ENCODE measurements around the gene DENND4C. TPM values are rescaled to one million over a fixed set of nuclear protein-coding genes. Genes with fewer than 3 reads are reported as not detected.
"Not testable (repeated sequence)": the region's sequence is repeated elsewhere in the genome, so short reads cannot be mapped to it uniquely, and the experiment has no call there.

Gene DENND4C
- total RNA-seq, 1 experiment from 2014 or later: 26.6 TPM

GRCh38 chr9:19387317-19387716, 156.8 kb downstream of the DENND4C start:
- DNase-seq: no peak
- no peak overlapping the region for H3K18ac ChIP-seq (ENCODE audit: insufficient read length, low read depth, low read length)
- no peak overlapping the region for H3T11ph ChIP-seq (ENCODE audit: low read length)
- no peak overlapping the region for H3K4me2 ChIP-seq (ENCODE audit: insufficient read depth, insufficient read length, low read length)
- no peaks in the 10 kb centered on the region for H3K27me3 ChIP-seq (ENCODE audit: insufficient read depth, low read length)
- no peak overlapping the region for H3K56ac ChIP-seq (ENCODE audit: insufficient read length, low read depth, low read length)
- no peaks in the 10 kb centered on the region for H4K20me1 ChIP-seq (ENCODE audit: control insufficient read depth, insufficient read depth, insufficient read length)
- no peaks in the 10 kb centered on the region for H3K23me2 ChIP-seq (ENCODE audit: insufficient read length, low read depth, low read length, poor library complexity, severe bottlenecking)
- H4K8ac ChIP-seq (replicated peaks; ENCODE audit: insufficient read length, low read depth, low read length): no peak overlapping the region
- no peaks in the 10 kb centered on the region for H3K9me3 ChIP-seq (ENCODE audit: control insufficient read depth, low read depth, low read length)
- no peak overlapping the region for H2BK5ac ChIP-seq (ENCODE audit: insufficient read length, low read length)
- no peak overlapping the region for H3K4ac ChIP-seq (ENCODE audit: low read depth, low read length)
- H2BK20ac ChIP-seq (ENCODE audit: low read depth, low read length, poor library complexity, severe bottlenecking): no peak overlapping the region
- H4K5ac ChIP-seq (ENCODE audit: insufficient read length, low read depth, low read length): no peak overlapping the region
- Mint-ChIP-seq H3K27ac (no peak overlapping the region), H3K9me3 (no peaks in the 10 kb centered on the region; a peak in 1 of 5 replicates), H3K4me1 (no peaks in the 10 kb centered on the region), H3K36me3 (ENCODE audit: insufficient read depth in 1 of 3, low read depth in 3 of 3) (no peaks in the 10 kb centered on the region), H3K27me3 (ENCODE audit: low read depth) (no peaks in the 10 kb centered on the region), H3K4me3 (no peak overlapping the region)
- no peak overlapping the region for H2AFZ ChIP-seq (ENCODE audit: low read length)
- no peak overlapping the region for H4K91ac ChIP-seq (ENCODE audit: insufficient read length, low read depth, low read length)
- no peak overlapping the region for H3K23ac ChIP-seq (ENCODE audit: insufficient read length, low read depth, low read length)
- TF ChIP-seq, protein P1, sequence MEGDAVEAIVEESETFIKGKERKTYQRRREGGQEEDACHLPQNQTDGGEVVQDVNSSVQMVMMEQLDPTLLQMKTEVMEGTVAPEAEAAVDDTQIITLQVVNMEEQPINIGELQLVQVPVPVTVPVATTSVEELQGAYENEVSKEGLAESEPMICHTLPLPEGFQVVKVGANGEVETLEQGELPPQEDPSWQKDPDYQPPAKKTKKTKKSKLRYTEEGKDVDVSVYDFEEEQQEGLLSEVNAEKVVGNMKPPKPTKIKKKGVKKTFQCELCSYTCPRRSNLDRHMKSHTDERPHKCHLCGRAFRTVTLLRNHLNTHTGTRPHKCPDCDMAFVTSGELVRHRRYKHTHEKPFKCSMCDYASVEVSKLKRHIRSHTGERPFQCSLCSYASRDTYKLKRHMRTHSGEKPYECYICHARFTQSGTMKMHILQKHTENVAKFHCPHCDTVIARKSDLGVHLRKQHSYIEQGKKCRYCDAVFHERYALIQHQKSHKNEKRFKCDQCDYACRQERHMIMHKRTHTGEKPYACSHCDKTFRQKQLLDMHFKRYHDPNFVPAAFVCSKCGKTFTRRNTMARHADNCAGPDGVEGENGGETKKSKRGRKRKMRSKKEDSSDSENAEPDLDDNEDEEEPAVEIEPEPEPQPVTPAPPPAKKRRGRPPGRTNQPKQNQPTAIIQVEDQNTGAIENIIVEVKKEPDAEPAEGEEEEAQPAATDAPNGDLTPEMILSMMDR (conservative IDR thresholded peaks at IDR 0.05): no peak
- H2AK5ac ChIP-seq (ENCODE audit: insufficient read length, low read length): no peak overlapping the region
- H3K4me1 ChIP-seq (ENCODE audit: insufficient read depth, low read length): no peaks in the 10 kb centered on the region
- H3K27ac ChIP-seq (ENCODE audit: insufficient read length, low read depth, low read length): no peak overlapping the region
- H3K79me1 ChIP-seq (ENCODE audit: insufficient read depth, low read depth, low read length, poor library complexity, severe bottlenecking): no peaks in the 10 kb centered on the region
- no peak overlapping the region for H2BK12ac ChIP-seq (ENCODE audit: insufficient read length, low read depth, low read length)
- no peak overlapping the region for H3K9ac ChIP-seq (ENCODE audit: extremely low read depth, insufficient read length, low read length)
- H3K14ac ChIP-seq (ENCODE audit: insufficient read depth, low read length): no peak overlapping the region
- H2BK120ac ChIP-seq (ENCODE audit: low read depth, low read length, poor library complexity, severe bottlenecking): no peak overlapping the region
- no CpG with 5 or more reads among the region's 2 CpGs for WGBS (ENCODE audit: extremely low coverage, insufficient read length, low lambda C conversion rate)
- no peak overlapping the region for H2BK15ac ChIP-seq (ENCODE audit: low read depth, low read length)
- no peaks in the 10 kb centered on the region for H3K79me2 ChIP-seq (ENCODE audit: insufficient read depth, low read length)

DNA sequence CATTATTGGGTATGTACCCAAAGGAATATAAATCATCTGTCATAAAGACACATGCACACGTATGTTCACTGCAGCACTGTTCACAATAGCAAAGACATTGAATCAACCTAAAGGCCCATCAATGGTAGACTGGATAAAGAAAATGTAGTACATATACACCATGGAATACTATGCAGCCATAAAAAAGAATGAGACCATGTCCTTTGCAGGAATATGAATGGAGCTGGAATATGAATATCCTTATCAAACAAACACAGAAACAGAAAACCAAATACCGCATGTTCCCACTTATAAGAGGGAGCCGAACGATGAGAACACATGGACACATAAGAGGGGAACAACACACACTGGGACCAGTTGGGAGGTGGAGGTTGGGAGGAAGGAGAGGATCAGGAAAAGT, 159.0 kb downstream of the DENND4C start:
- not testable (repeated sequence) for H3K4me3 Mint-ChIP-seq; H2BK120ac ChIP-seq (ENCODE audit: low read depth, low read length, poor library complexity, severe bottlenecking); H3K27ac ChIP-seq (ENCODE audit: insufficient read length, low read depth, low read length); H3K23me2 ChIP-seq (ENCODE audit: insufficient read length, low read depth, low read length, poor library complexity, severe bottlenecking); H3K9ac ChIP-seq (ENCODE audit: extremely low read depth, insufficient read length, low read length); H4K5ac ChIP-seq (ENCODE audit: insufficient read length, low read depth, low read length); H3K14ac ChIP-seq (ENCODE audit: insufficient read depth, low read length); H4K91ac ChIP-seq (ENCODE audit: insufficient read length, low read depth, low read length); H3K27ac Mint-ChIP-seq; H3K56ac ChIP-seq (ENCODE audit: insufficient read length, low read depth, low read length); H3K9me3 Mint-ChIP-seq; H4K8ac ChIP-seq (replicated peaks; ENCODE audit: insufficient read length, low read depth, low read length); H2BK20ac ChIP-seq (ENCODE audit: low read depth, low read length, poor library complexity, severe bottlenecking); H2AFZ ChIP-seq (ENCODE audit: low read length); H2BK12ac ChIP-seq (ENCODE audit: insufficient read length, low read depth, low read length); H4K20me1 ChIP-seq (ENCODE audit: control insufficient read depth, insufficient read depth, insufficient read length); H3K9me3 ChIP-seq (ENCODE audit: control insufficient read depth, low read depth, low read length); H3K27me3 ChIP-seq (ENCODE audit: insufficient read depth, low read length); H3K23ac ChIP-seq (ENCODE audit: insufficient read length, low read depth, low read length); H3K27me3 Mint-ChIP-seq (ENCODE audit: low read depth); H3K79me2 ChIP-seq (ENCODE audit: insufficient read depth, low read length); H2AK5ac ChIP-seq (ENCODE audit: insufficient read length, low read length); H3K36me3 Mint-ChIP-seq (ENCODE audit: insufficient read depth in 1 of 3, low read depth in 3 of 3); H3K4me1 Mint-ChIP-seq; H3K4me2 ChIP-seq (ENCODE audit: insufficient read depth, insufficient read length, low read length); H2BK5ac ChIP-seq (ENCODE audit: insufficient read length, low read length); H3K4me1 ChIP-seq (ENCODE audit: insufficient read depth, low read length); H3T11ph ChIP-seq (ENCODE audit: low read length); H3K79me1 ChIP-seq (ENCODE audit: insufficient read depth, low read depth, low read length, poor library complexity, severe bottlenecking); H3K4ac ChIP-seq (ENCODE audit: low read depth, low read length); H2BK15ac ChIP-seq (ENCODE audit: low read depth, low read length); DNase-seq; H3K18ac ChIP-seq (ENCODE audit: insufficient read length, low read depth, low read length)
- WGBS (ENCODE audit: extremely low coverage, insufficient read length, low lambda C conversion rate): no CpG with 5 or more reads among the region's 4 CpGs

All from H9 (cell line).